ENCODE results near the gene LRG1. TPM values are rescaled to one million over a fixed set of nuclear protein-coding genes. Genes with fewer than 3 reads are reported as not detected.

Gene LRG1
- total RNA-seq, 1 experiment from 2014 or later = 0.08 TPM

DNA sequence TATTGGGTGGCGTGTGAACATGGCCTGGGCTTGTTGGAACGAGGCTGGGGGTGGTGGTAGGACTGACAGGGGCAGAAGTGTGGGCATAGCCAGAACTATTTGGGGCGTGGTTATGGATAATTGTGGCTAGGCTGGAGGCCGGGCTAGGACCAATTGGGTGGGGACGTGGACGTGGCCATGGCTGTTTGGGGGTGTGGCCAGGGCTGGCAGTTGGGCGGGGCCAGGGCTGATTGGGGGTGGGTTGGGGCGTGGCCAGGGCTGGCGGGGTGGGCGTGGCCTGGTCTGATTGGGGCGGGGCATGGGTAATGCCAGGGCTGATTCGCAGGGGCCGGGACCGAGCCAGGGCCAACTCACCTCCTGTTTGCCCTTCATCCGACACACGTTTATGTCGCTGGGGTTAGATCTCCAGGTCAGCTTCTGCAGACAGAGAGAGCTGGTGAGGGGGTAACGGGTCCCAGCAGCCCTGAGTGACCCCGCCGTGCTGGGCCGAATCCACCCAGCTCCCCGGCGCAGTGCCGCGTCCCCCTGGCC, 16.8 kb upstream of the LRG1 start:
- ChIA-PET POLR2A (no interaction called here), CTCF (interaction anchor here (0.6 to 1.0 kb wide), 3 partner anchors 15 to 86 kb away, joined by 3 to 5 read pairs (median 3); no protein-coding TSS in a partner anchor)
- 0 out of 4 replicates have a peak overlapping the region, but pooled peaks of 1 of the 2 experiments have one; percentile 23 for H3K4me3 ChIP-seq (ENCODE audit: low read depth in 2 of 2, low read length in 2 of 2)
- TF ChIP-seq, protein P1, sequence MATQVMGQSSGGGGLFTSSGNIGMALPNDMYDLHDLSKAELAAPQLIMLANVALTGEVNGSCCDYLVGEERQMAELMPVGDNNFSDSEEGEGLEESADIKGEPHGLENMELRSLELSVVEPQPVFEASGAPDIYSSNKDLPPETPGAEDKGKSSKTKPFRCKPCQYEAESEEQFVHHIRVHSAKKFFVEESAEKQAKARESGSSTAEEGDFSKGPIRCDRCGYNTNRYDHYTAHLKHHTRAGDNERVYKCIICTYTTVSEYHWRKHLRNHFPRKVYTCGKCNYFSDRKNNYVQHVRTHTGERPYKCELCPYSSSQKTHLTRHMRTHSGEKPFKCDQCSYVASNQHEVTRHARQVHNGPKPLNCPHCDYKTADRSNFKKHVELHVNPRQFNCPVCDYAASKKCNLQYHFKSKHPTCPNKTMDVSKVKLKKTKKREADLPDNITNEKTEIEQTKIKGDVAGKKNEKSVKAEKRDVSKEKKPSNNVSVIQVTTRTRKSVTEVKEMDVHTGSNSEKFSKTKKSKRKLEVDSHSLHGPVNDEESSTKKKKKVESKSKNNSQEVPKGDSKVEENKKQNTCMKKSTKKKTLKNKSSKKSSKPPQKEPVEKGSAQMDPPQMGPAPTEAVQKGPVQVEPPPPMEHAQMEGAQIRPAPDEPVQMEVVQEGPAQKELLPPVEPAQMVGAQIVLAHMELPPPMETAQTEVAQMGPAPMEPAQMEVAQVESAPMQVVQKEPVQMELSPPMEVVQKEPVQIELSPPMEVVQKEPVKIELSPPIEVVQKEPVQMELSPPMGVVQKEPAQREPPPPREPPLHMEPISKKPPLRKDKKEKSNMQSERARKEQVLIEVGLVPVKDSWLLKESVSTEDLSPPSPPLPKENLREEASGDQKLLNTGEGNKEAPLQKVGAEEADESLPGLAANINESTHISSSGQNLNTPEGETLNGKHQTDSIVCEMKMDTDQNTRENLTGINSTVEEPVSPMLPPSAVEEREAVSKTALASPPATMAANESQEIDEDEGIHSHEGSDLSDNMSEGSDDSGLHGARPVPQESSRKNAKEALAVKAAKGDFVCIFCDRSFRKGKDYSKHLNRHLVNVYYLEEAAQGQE (IDR thresholded peaks at IDR 0.05; ENCODE audit: insufficient read depth in 1 of 2, low read depth in 2 of 2, low read length in 1 of 2) = no peak
- intact Hi-C loops (cut with micrococcal nuclease; ENCODE audit: unreplicated experiment) = no loop called here
- DNase-seq (ENCODE audit: low read depth, low spot score) (no peak), ATAC-seq (peak; percentile 81)
- no peaks in the 10 kb centered on the region; the same call in 1 of the 2 replicates for H3K4me1 ChIP-seq (ENCODE audit: control insufficient read depth, insufficient read depth, low read length)
- H3K27me3 ChIP-seq (ENCODE audit: control insufficient read depth, insufficient read depth, low read length) = no peaks in the 10 kb centered on the region
- in situ Hi-C loops (cut with HindIII; ENCODE audit: low pct_unique_long_range_greater_than_20kb, low sequenced_read_pairs) = no loop called here
- H3K36me3 ChIP-seq (ENCODE audit: control insufficient read depth, insufficient read depth, low read length) = no peaks in the 10 kb centered on the region
- no peaks in the 10 kb centered on the region for H3K9me3 ChIP-seq (ENCODE audit: control insufficient read depth, insufficient read depth, low read depth, low read length)
- no TSS peak for BruUV-seq (replicated peaks)
- H3K27ac ChIP-seq (ENCODE audit: low read length) = no peak overlapping the region

DNA sequence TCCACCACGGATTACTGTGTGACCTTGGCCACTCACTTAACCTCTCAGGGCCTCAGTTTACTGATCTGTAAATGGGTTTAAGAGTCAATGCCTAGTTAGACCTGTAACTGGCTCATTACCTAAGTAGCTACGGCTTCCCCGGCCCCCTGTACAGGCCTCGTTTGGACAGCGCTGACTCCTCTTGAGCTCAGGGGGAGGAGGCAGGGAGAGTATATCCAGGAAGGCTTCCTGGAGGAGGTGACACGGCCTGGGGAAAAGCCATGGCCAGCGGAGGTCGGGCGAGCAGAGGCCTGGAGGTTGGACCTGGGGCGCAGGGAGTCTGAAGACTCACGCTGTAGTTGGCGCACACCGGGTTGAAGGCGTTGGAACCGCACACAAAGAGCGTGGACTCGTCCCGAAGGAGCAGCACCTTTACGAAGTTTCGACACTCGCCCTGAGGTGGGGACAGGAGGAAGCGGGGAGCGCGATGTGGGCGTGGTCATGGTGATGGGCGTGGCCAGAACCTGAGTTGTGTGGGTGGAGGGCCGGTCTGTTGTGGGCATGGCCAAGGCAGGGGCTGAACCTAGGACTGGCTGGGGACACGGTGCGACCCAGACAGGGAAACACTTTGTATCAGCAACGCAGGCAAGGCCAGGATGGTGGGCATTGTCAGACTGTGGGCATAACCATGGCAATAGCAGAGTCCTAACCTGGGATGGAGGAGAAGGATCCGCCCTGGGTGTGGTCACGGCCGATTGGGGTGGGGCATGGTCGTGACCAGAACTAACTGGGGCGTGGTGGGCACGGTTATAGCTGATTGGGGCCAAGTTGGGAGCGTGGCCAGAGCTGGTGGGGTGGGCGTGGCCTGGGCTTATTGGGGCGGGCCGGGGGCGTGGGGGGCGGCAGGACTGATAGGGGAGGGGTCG, 16.1 kb upstream of the LRG1 start:
- TF ChIP-seq TCF7L2 (IDR thresholded peaks at IDR 0.05; ENCODE audit: low read depth, low read length) = no peak
- TF ChIP-seq, protein P2, sequence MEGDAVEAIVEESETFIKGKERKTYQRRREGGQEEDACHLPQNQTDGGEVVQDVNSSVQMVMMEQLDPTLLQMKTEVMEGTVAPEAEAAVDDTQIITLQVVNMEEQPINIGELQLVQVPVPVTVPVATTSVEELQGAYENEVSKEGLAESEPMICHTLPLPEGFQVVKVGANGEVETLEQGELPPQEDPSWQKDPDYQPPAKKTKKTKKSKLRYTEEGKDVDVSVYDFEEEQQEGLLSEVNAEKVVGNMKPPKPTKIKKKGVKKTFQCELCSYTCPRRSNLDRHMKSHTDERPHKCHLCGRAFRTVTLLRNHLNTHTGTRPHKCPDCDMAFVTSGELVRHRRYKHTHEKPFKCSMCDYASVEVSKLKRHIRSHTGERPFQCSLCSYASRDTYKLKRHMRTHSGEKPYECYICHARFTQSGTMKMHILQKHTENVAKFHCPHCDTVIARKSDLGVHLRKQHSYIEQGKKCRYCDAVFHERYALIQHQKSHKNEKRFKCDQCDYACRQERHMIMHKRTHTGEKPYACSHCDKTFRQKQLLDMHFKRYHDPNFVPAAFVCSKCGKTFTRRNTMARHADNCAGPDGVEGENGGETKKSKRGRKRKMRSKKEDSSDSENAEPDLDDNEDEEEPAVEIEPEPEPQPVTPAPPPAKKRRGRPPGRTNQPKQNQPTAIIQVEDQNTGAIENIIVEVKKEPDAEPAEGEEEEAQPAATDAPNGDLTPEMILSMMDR (IDR thresholded peaks at IDR 0.05) = no peak
- TF ChIP-seq SIN3A (IDR thresholded peaks at IDR 0.05; ENCODE audit: borderline replicate concordance, insufficient read depth, low read depth, low read length) = no peak
- TF ChIP-seq POLR2AphosphoS5 (IDR thresholded peaks at IDR 0.05; ENCODE audit: low read depth, low read length) = no peak
- TF ChIP-seq, protein P1 (IDR thresholded peaks at IDR 0.05; ENCODE audit: insufficient read depth in 1 of 2, low read depth in 2 of 2, low read length in 1 of 2) = no peak
- H3K4me3 ChIP-seq (ENCODE audit: low read depth in 2 of 2, low read length in 2 of 2) = peak overlapping the region in 1 of 2 experiments; percentile 23; a peak in 2 of 4 replicates

More for the DNA sequence above, 16.1 kb upstream of the LRG1 start:
- no TSS peak for BruUV-seq (replicated peaks)
- DNase-seq (ENCODE audit: low read depth, low spot score) (no peak), ATAC-seq (peak; percentile 84)
- ChIA-PET POLR2A (interaction anchor here (0.6 kb wide), 1 partner anchor 570 kb away, joined by 4 read pairs; no protein-coding TSS in a partner anchor), CTCF (interaction anchor here (0.6 to 1.0 kb wide), 3 partner anchors 16 to 87 kb away, joined by 3 to 5 read pairs (median 3); no protein-coding TSS in a partner anchor)
- in situ Hi-C loops (cut with HindIII; ENCODE audit: low pct_unique_long_range_greater_than_20kb, low sequenced_read_pairs) = no loop called here
- Histone ChIP-seq H3K4me1 (ENCODE audit: control insufficient read depth, insufficient read depth, low read length) (no peaks in the 10 kb centered on the region; the same call in 1 of the 2 replicates), H3K27ac (ENCODE audit: low read length) (no peak overlapping the region), H3K27me3 (ENCODE audit: control insufficient read depth, insufficient read depth, low read length) (no peaks in the 10 kb centered on the region), H3K9me3 (ENCODE audit: control insufficient read depth, insufficient read depth, low read depth, low read length) (no peaks in the 10 kb centered on the region), H3K36me3 (ENCODE audit: control insufficient read depth, insufficient read depth, low read length) (no peaks in the 10 kb centered on the region)
- intact Hi-C loops (cut with micrococcal nuclease; ENCODE audit: unreplicated experiment) = no loop called here
